Measurements from ENCODE around the gene MORF4L1.
A peak's percentile ranks its signal among the peaks of the same experiment; 100 is the strongest.
"Not testable (repeated sequence)": the region's sequence is repeated elsewhere in the genome, so short reads cannot be mapped to it uniquely, and the experiment has no call there.

MORF4L1 gene

GRCh38 chr15:78841376-78841706, 31.3 kb upstream of the MORF4L1 start:
- no peak for DNase-seq (ENCODE audit: insufficient read length)
- no peak for FAIRE-seq
- no peak for TF ChIP-seq POLR2A (IDR thresholded peaks at IDR 0.05; ENCODE audit: low read depth, low read length)
- no peak for TF ChIP-seq POLR2AphosphoS5 (IDR thresholded peaks at IDR 0.05; ENCODE audit: low read depth, low read length)
- no peak for TF ChIP-seq TAF1 (IDR thresholded peaks at IDR 0.05; ENCODE audit: borderline replicate concordance, low read depth, low read length)

GRCh38 chr15:78841891-78842290, 30.8 kb upstream of the MORF4L1 start:
- TF ChIP-seq POLR2AphosphoS5 (IDR thresholded peaks at IDR 0.05; ENCODE audit: low read depth, low read length) (no peak), POLR2A (IDR thresholded peaks at IDR 0.05; ENCODE audit: low read depth, low read length) (no peak), TAF1 (IDR thresholded peaks at IDR 0.05; ENCODE audit: borderline replicate concordance, low read depth, low read length) (no peak)
- no peak for DNase-seq (ENCODE audit: insufficient read length)
- FAIRE-seq = no peak

DNA sequence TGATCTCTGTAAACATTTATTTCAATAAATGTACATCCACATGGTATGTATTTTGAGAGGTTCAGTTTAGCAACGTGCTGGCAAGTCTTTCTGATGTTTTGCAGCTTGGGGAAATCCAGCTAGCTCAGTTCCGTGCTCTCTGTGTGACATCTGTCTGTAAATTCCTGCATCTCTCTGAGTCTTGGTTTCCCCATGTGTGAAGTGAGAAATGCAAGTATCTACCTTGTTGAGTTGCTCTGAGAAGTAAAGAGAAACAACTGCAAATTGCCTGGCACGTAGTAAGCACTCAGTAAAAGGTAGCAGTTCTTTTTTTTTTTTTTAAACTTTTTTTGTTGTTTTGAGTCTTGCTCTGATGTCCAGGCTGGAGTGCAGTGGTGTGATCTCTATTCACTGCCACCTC, 30.2 kb upstream of the MORF4L1 start:
- DNase-seq (ENCODE audit: insufficient read length) = no peak
- FAIRE-seq = peak; percentile 36
- no peak for TF ChIP-seq POLR2A (IDR thresholded peaks at IDR 0.05; ENCODE audit: low read depth, low read length)
- no peak for TF ChIP-seq POLR2AphosphoS5 (IDR thresholded peaks at IDR 0.05; ENCODE audit: low read depth, low read length)
- no peak for TF ChIP-seq TAF1 (IDR thresholded peaks at IDR 0.05; ENCODE audit: borderline replicate concordance, low read depth, low read length)

GRCh38 chr15:78846906-78847305, 25.8 kb upstream of the MORF4L1 start:
- DNase-seq (ENCODE audit: insufficient read length); FAIRE-seq: not testable (repeated sequence)

GRCh38 chr15:78847387-78847906, 25.2 kb upstream of the MORF4L1 start:
- not testable (repeated sequence) for FAIRE-seq; DNase-seq (ENCODE audit: insufficient read length)

GRCh38 chr15:78850352-78850751, 22.3 kb upstream of the MORF4L1 start:
- TF ChIP-seq POLR2A (IDR thresholded peaks at IDR 0.05; ENCODE audit: low read depth, low read length) = no peak
- no peak for TF ChIP-seq POLR2AphosphoS5 (IDR thresholded peaks at IDR 0.05; ENCODE audit: low read depth, low read length)
- TF ChIP-seq TAF1 (IDR thresholded peaks at IDR 0.05; ENCODE audit: borderline replicate concordance, low read depth, low read length) = no peak
- no peak for DNase-seq (ENCODE audit: insufficient read length)
- FAIRE-seq = no peak

GRCh38 chr15:78850941-78851755, 21.5 kb upstream of the MORF4L1 start:
- FAIRE-seq (no peak), DNase-seq (ENCODE audit: insufficient read length) (no peak)
- TF ChIP-seq POLR2AphosphoS5 (IDR thresholded peaks at IDR 0.05; ENCODE audit: low read depth, low read length) (no peak), POLR2A (IDR thresholded peaks at IDR 0.05; ENCODE audit: low read depth, low read length) (no peak), TAF1 (IDR thresholded peaks at IDR 0.05; ENCODE audit: borderline replicate concordance, low read depth, low read length) (no peak)

- TF ChIP-seq TAF1 (IDR thresholded peaks at IDR 0.05; ENCODE audit: borderline replicate concordance, low read depth, low read length) (no peak), POLR2A (IDR thresholded peaks at IDR 0.05; ENCODE audit: low read depth, low read length) (no peak), POLR2AphosphoS5 (IDR thresholded peaks at IDR 0.05; ENCODE audit: low read depth, low read length) (no peak)
- FAIRE-seq = no peak
- DNase-seq (ENCODE audit: insufficient read length) = no peak
Measured at GRCh38 chr15:78853500-78853899, 19.2 kb upstream of the MORF4L1 start.

DNA sequence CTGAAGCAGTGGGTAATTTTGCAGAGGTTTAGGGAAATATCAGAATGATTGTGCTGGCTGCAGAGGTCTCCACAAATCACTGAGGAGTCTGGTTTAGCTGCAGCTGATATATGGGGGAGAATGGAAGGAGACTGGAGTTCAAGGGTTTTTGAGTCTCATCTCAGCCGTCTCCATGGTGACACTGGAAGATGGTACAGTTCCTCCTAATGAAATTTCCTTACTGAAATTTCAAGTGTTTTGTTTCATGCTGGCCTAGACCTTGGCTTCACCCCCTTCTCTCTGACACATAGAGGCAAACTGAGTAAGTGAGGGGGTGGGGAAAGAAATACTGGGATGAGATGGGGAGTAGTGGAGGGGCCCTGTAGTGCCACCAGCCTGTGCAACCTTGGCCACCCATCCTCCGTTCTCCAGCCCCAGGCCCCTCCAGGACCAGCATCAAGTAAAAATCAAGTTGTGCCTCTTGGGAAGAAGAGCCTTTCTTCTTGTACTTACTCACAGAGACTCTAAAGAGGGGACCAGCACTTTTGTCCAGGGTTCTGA, 17.8 kb upstream of the MORF4L1 start:
- TF ChIP-seq POLR2A (IDR thresholded peaks at IDR 0.05; ENCODE audit: low read depth, low read length) (no peak), POLR2AphosphoS5 (IDR thresholded peaks at IDR 0.05; ENCODE audit: low read depth, low read length) (no peak), TAF1 (IDR thresholded peaks at IDR 0.05; ENCODE audit: borderline replicate concordance, low read depth, low read length) (no peak)
- DNase-seq (ENCODE audit: insufficient read length) = no peak
- no peak for FAIRE-seq

DNA sequence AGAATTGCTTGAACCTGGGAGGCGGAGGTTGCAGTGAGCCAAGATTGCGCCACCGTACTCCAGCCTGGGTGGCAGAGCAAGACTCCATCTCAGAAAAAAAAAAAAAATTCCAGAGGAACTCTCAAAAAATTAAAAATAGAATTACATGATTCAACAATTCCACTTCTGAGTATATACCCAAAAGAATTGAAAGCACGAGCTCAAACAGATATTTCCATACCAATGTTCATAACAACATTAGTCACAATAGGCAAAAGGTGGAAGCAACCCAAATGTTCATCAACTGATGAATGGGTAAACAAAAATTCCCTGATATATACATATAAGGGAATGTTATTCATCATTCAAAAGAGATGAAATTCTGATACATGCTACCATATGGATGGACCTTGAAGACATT, 16.9 kb upstream of the MORF4L1 start:
- TF ChIP-seq POLR2A (IDR thresholded peaks at IDR 0.05; ENCODE audit: low read depth, low read length) (no peak), TAF1 (IDR thresholded peaks at IDR 0.05; ENCODE audit: borderline replicate concordance, low read depth, low read length) (no peak), POLR2AphosphoS5 (IDR thresholded peaks at IDR 0.05; ENCODE audit: low read depth, low read length) (no peak)
- FAIRE-seq = no peak
- DNase-seq (ENCODE audit: insufficient read length) = no peak

- peak; percentile 36 for FAIRE-seq
- TF ChIP-seq POLR2A (IDR thresholded peaks at IDR 0.05; ENCODE audit: low read depth, low read length) = no peak
- no peak for TF ChIP-seq POLR2AphosphoS5 (IDR thresholded peaks at IDR 0.05; ENCODE audit: low read depth, low read length)
- TF ChIP-seq TAF1 (IDR thresholded peaks at IDR 0.05; ENCODE audit: borderline replicate concordance, low read depth, low read length) = no peak
Measured at GRCh38 chr15:78859971-78860719, 12.5 kb upstream of the MORF4L1 start.

DNA sequence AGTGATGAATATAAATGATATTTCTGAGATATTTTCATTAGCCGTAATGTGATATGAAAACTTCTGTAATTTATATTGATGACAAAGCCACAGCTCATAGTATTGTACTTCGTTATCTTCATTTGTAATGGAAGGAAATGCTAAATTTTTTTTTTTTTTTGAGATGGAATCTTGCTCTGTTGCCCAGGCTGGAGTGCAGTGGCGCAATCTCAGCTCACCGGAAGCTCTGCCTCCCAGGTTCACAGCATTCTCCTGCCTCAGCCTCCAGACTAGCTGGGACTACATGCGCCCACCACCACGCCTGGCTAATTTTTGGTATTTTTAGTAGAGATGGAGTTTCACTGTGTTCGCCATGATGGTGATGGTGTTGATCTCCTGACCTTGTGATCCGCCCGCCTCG, 7.1 kb upstream of the MORF4L1 start:
- not testable (repeated sequence) for FAIRE-seq; DNase-seq (ENCODE audit: insufficient read length)

More at GRCh38 chr15:78859971-78860719, 12.5 kb upstream of the MORF4L1 start:
- DNase-seq (ENCODE audit: insufficient read length) = peak; percentile 59

DNA sequence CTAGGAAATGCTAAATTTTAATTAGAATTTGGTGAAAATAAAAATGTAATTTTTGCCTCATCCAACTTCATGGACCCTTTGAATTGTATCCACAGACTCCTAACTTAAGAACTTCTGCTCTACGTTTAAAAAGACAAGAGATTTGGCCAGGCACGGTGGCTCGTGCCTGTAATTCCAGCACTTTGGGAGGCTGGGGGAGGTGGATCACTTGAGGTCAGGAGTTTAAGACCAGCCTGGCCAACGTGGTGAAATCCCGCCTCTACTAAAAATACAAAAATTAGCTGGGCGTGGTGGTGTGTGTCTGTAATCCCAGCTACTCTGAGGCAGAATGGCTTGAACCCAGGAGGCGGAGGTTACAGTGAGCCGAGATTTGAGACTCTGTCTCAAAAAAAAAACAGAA, 6.7 kb upstream of the MORF4L1 start:
- DNase-seq (ENCODE audit: insufficient read length); FAIRE-seq: not testable (repeated sequence)
